Activated CD8-positive, alpha-beta memory T cell treated with anti-CD3 and anti-CD28 coated beads for 36 hours (primary cell): ENCODE results near the gene BCL2. TPM values are rescaled to one million over a fixed set of nuclear protein-coding genes. Genes with fewer than 3 reads are reported as not detected.
"Not testable (repeated sequence)": the region's sequence is repeated elsewhere in the genome, so short reads cannot be mapped to it uniquely, and the experiment has no call there.

Experiments
- CTCF ChIA-PET: fragments of 350-600 bp; sonication (Branson Sonifier 250); formaldehyde crosslinking; loops from one replicate; lab custom pipeline; 2021; ENCODE audit warnings: antibody characterized with exemption; lab: Charles Lee
- POLR2A ChIA-PET: fragments of 350-600 bp; sonication (Branson Sonifier 250); formaldehyde crosslinking; loops from one replicate; lab custom pipeline; 2021; ENCODE audit warnings: antibody characterized with exemption; lab: Charles Lee
- total RNA-seq, 2 experiments: library from RNA; stranded (reverse); gene quantifications; one replicate each; pipeline ENCODE4 v1.2.3, GENCODE V29; 2021

The BCL2 gene
- total RNA-seq, 2 experiments from 2014 or later: 74.9 to 75.7 TPM

DNA sequence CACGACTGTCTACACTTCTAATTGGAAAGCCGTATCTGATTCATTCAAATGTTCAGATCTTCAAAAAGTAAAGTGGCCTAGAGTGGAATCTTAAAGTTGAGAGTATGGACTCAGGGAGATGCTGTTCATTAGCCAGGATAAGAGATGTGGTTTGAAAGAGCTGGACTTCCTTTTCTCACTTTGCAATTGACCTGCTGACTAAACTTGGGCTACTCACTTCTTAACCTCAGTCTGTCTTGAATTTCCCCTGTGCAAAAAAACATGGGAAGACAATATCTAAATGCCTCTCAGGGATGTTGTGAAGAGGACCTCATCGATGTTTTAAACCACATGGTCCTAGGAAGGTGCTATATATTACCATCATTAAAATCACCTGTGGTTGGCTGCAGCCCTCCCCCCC is 64.1 kb downstream of the BCL2 start:
- CTCF ChIA-PET: no interaction called here
- POLR2A ChIA-PET: interaction anchor here (1.1 kb wide), 1 partner anchor 63 kb away, joined by 5 read pairs; no protein-coding TSS in a partner anchor

DNA sequence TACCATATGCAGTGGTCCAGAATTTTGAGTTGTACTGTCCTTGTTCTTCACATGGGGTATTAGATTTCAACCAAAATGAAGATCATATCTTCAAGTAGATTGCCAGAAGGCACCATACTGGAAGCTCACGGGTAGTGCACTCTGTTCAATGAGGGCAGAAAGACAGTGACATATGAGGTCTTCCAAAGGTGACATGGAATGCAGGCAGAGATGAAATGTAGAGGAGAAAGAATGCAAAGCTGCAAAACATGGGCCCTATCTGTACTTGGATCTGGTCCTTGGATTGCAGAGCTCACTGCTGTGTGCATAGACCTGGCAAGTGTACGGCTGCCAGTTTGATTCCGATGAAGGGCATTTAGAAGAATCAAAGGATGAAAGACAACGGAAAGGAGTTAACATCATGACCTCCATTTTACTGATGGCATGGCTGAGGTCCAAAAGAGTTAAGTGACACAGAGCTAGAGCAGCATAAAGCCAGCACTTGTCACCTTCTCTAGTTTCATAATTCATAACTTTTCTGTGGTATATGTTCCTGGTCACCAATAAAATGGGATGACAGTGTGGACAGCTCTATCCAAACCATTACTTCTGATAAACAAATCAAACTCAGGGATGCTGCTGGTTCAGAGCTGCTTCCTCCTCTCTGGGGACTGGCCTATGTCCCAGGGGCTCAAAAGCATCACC is 64.7 kb downstream of the BCL2 start:
- ChIA-PET CTCF (no interaction called here), POLR2A (interaction anchor here (0.5 to 1.1 kb wide), 2 partner anchors 63 to 117 kb away, joined by 3 to 5 read pairs; no protein-coding TSS in a partner anchor)

DNA sequence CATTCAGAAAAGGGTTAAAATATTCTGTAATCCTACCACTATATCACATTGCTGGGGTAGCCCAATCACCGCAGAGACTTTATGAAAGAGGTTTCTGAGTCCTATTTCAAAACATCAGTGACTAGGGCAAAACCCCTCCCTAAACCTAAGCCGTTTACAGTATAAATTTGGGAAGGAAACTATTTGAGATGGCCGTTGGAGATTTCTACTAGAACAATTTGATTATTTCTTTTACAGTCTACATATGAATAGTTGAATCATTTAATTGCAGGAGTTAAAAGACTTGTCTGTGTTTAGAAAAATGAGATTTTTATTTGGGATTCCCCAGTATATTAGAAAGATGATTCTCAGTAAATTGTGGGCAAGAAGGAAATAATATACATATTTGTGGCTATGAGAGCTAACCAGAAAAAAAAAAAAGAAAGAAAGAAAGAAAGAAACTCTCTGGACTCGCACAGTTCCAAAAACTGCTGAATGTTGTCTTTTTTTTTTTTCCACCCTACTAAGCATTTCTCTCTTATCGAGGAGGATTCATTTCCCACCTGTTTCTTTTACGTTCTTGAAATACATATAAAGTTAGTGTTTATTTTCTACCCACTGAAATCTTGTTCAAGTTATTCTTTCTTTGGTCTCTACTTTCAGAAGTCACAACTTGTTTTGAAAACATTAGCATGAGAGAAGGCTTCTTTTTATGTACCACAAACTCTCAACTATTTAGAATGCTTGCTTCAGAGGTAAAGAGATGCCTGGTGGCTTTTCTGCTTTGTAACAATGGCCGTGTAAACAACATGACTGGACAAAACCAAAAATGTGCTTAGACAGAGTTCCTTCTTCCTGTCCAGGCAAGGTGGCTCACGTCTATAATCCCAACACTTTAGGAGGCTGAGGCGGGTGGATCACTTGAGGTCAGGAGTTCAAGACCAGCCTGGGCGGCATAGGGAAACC is 65.9 kb downstream of the BCL2 start:
- ChIA-PET POLR2A (interaction anchor here (0.5 to 1.1 kb wide), 2 partner anchors 64 to 115 kb away, joined by 3 to 5 read pairs; no protein-coding TSS in a partner anchor), CTCF (no interaction called here)

DNA sequence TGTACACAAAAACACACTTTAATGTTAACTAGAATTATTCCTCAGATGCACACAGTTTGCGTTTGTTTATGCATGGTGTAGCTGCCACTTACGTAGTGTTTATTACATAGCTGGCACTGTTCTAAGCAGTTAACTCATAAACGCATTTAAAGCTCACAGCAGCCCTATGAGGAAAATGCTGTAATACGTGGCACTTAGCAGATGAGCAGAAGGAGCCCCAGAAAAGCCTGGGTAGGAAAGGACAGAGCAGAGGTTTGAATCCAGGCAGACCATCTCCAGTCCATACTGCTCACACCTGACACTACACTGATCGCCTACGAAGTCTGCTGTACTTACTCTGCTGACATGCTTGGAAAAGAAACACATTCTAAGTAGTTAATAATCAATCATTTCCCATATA is 66.6 kb downstream of the BCL2 start:
- ChIA-PET CTCF (no interaction called here), POLR2A (no interaction called here)

DNA sequence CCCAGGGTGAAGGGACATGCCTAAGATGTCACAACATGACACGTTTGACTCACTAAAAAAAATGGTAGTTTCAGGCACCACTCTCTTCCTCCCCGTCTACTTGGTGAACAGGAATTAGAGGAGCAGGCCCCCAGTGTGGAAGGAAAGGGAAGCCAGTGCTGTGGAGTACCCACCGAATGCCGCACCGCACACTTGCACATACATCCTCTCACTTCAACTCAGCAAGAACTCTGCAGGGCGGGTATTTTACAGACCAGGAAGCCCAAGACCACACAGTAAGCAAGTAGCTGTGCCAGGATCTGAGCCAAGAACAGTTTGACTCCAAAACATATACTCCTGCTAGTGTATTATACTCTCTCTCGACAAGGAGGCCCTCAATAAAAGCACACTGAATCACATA is 69.8 kb downstream of the BCL2 start:
- CTCF ChIA-PET: no interaction called here
- POLR2A ChIA-PET: no interaction called here

DNA sequence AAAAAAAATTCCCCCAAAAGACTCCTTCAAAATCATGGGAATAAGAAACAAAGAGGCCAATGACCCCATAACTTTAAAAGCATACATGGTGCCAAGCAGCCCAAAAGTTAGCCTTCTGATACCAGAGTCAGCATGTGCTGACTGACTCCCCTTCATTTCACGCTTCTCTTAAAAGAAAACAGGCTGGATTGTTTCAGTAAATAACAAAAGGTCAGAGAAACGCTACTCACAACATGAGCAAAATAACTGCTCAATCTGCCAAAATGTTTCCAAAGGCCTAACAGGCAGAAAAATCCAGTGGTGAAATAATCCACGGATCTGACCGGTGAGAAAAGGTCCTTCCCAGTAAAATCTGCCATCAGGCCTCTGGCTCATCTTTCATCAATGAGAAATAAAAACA is 71.6 kb downstream of the BCL2 start:
- POLR2A ChIA-PET: no interaction called here
- CTCF ChIA-PET: no interaction called here

DNA sequence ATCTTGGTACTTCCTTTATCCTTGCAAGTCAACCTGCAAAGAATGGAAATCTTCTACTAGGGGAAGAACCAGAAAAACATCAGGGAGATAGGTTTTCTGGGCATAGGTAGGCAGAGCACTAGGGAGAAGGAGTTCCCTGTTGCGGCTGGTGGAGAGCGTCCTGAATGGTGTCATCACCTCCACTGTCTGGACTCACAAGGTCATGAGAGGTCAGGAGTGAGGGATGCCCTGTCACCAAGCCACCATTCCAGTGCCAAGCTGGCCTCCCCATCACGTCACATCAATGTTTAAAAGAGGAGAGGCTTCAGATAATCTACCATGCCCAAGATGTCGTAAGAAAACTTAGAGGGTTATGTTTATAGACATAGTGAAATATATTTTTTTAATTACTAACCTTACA is 72.1 kb downstream of the BCL2 start:
- ChIA-PET CTCF (no interaction called here), POLR2A (no interaction called here)

DNA sequence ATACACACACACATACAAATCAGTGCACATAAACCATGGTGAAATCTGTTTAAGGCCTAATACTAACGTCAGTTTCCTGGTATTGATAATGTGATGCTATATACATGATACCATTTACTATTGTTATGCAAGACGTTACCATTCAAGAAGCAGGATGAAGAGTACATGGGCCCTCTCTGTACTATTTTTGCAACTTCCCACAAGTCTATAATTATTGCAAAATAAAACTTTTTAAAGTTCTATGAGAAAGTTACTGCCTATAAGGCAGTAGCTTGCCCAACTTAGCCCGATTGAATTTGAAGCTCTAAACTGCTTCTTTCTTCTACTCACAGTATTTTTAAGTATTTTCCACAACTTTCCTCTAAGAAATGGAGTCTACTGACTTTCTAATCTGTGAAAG is 74.0 kb downstream of the BCL2 start:
- POLR2A ChIA-PET: no interaction called here
- CTCF ChIA-PET: no interaction called here

DNA sequence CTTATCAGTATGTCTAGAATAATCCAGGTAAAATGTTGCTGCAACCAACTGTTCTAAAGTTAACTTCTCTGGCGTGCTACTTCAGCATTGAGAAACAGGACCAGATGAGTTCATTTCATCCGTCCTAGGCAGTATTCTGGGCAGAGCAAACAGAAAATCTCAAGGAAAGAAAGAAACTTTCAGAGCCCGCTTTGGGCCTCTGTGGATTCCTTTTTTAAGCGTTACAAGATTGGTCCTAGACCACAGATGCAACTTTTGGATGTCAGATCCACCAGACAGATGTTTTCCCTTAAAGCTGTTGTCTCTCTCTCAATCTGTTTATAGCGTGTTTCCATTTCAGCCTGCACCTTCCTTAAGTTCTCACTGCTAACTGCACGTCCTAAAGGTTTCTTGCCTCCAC is 75.0 kb downstream of the BCL2 start:
- POLR2A ChIA-PET: no interaction called here
- CTCF ChIA-PET: no interaction called here

DNA sequence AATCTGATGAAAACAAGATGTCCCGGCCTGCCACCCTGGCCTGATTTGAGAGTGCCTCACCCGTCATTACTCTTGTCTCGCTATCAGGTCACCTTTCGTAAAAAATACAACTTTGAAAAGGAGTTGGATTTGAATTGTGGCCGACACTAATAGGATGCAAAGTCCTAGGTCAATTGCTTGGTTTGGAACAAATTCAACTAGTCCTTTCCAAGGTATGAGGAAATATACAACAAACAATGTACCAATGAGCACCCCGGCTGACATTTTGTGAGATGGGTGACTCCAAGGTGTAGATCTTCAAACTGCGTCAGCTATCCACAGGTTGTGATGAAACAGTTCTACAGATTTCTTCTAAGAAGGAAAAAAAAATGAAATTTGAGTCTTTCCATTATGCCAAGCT is 77.8 kb downstream of the BCL2 start:
- CTCF ChIA-PET: no interaction called here
- POLR2A ChIA-PET: no interaction called here

DNA sequence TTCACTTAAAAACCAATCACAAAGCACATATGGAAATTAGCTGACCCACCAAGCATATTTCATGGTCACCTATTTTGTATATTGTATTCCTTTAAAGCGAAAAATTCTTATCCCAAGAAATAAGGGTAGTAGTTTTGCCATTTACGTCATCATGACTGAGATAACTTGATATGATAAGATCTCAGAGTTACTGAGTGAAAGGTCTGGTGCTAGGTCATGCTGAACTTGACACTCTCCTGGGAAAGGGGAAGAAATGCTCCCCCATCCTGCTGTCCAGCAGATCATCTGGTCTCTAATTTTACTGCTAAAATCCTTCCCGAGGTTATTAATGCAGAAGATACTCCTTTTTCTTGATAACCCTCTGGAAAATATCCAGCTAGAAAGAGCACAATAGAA is 78.3 kb downstream of the BCL2 start:
- ChIA-PET CTCF (no interaction called here), POLR2A (no interaction called here)

DNA sequence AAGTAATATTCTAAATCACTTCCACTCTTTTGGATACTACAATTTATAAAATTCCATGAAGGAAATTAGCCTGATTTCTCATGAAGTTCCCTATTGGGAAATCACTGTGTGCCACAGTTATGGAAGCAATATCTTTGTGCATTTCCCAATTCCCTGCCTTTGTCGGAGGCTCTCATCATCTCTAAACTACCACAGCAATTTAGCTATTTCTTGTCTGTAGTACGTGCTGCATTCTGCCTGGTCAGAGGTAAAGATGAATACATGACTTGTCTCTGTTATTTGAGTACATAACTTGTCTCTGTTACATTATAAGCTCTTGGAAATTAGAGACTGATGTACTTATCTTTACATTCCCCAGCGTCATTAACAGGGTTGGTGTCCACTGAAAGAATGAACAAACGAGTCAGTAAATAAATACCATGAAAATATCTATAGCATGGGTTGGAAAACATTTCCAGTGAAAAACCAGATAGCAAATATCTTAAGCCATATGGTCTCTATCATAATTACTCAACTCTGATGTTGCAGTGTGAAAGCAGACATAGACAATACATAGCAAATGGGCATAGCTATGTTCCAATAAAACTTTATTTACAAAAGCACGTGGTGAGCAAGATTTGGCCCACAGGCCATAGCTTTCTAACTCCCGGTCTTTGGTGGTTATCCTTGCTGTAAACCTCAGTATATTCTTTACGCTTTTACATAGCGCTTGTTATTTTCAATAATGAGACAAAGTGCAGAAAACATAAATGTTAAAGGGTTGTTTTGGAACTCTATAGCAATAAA is 78.8 kb downstream of the BCL2 start:
- POLR2A ChIA-PET: no interaction called here
- CTCF ChIA-PET: no interaction called here

DNA sequence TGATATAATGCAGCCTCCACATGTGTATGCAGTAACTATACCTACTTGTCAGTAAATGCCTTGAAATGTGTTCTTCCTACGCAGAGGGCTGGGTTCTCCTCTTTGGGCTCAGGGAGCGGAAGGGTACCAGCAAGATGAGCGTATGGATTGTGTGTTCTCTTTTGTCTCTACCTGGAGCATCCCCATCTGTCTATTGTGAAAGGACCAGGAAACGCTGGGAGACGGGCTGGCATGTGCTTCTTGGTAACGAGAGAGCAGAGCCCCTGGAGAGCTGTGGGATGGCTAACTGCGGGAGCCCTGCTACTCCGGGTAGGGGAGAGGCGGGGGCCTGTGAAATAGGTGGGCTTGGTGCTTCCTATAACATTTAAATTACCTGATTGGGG is 80.9 kb downstream of the BCL2 start:
- ChIA-PET POLR2A (no interaction called here), CTCF (interaction anchor here (0.6 kb wide), 1 partner anchor 13 kb away, joined by 3 read pairs; no protein-coding TSS in a partner anchor)

DNA sequence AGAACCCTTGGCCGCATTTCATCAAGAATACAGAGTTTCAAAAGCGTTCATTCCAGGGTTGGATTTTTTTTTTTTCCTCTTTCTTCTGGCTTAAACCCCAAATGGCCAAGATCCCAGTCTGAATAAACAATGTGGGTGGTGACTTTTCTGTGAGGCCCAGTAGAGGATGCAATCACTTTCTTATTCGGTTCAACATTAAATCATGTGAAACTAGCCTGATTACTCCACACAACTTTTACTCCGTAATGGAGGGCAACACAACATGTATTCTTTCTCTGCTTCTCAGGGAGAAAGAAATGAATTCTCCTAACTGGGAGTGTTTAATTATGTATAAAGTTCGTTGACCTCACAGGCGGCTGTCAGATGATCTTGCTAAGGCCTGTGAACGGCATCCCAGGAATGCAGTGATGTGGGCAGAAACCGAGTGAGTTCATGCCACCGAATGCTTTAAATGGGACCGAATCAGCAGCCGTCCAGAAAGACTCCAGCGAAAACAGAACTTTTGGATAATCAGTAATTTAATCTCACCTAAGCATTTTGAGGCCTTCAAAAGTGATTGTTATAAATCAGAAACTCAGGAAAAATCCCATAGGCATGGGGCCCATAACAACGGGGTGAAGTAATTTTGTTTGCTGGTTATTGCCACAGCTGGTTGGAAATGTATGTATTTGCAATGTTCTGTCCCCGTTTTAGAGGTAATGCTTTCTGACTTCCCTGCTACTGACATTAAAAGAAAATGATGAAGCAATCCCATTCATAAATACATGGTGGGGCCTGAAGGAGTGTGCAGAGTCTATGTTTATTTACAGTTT is 81.5 kb downstream of the BCL2 start:
- ChIA-PET CTCF (no interaction called here), POLR2A (no interaction called here)

DNA sequence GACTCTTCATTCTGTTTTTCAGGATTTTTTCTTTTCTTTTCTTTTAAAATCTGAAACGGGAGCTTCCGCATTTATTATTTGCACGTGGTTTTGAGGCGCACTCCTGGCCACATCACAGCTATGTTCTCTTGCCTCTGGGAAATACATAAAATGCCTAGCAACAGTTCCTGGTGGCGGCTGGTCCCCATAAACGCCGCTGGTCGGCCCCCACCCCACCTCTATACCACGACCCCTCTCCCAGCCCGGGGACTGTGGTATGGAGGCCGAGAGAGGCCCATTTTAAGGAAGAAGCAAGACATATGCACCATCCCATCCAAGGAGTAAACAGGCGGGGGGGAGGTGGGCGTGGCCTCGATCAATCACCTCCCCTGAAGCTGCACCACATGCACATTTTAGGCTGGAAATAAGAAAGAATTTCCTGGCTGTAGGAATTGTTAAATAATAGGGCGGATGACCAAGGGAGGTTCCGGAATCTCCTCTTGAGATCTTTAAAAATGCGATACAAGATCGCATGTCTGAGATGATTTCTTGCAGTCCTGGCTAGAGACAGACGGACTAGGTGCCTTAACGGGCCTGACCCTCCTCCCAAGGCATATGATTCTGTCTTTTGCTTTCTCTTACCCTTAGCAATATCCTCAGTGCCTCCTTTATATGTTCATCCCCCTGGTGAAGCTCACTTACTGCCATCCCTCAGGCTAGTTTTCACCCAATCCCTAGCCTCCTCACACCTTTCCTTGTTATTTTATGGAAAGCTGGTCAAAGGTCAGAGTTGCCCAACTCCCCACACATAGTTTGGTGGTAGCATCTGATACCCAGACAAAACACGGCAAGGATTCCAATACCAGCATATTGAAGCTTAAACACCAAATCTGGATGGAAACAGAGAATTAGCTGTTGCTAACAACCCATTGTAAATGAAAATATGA is 82.4 kb downstream of the BCL2 start:
- POLR2A ChIA-PET: no interaction called here

DNA sequence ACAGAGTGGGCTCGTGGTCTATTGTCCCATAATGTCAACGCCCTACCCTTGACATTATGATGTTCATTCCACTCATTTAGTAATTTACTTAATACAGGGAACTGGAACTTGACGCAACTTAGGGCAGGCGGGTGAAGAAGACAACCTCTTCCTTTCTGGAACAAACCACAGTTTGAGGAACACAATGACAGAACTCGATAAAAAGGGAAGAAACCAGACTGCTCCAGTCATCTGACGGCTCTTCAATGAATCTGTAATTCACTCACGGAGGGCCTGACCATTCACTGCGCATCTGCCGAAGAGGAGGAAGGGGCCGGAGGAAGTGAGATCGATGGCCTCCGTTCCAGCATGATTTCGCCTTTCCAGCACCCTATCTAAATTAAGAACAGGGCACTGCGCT is 83.2 kb downstream of the BCL2 start:
- ChIA-PET CTCF (interaction anchor here (1.1 kb wide), 1 partner anchor 11 kb away, joined by 3 read pairs; no protein-coding TSS in a partner anchor), POLR2A (no interaction called here)

More for the DNA sequence above, 82.4 kb downstream of the BCL2 start:
- CTCF ChIA-PET: interaction anchor here (1.1 kb wide), 1 partner anchor 12 kb away, joined by 3 read pairs; no protein-coding TSS in a partner anchor

DNA sequence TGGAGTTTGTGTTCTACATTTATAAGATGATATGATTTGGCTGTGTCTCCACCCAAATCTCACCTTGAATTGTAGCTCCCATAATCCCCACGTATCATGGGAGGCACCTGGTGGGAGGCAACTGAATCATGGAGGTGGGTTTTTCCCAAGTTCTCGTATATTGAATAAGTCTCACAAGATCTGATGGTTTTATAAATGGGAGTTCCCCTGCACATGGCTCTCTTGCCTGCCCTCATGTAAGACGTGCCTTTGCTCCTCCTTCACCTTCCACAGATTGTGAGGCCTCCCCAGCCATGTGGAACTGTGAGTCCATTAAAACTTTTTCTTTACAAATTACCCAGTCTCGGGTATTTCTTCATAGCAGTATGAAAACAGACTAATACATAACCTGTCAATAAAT is 83.6 kb downstream of the BCL2 start:
- POLR2A ChIA-PET, CTCF ChIA-PET: not testable (repeated sequence)

DNA sequence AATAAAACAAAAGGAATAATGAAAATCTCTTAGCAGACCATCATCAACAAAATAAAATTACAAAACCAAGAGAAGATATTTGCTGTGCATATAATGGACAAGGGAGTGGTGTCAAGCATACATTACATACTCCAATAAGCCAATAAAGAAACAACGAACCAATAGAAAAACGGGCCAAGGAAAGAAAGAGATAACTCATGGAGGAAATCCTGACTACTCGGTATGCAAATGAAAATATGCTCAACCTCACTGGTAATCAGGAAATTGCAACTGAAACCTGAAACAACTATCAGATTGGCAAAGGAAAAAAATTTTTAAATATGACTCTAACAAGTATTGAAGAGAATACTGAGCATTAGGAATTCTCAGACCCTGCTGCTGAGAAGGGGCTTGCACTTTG is 84.7 kb downstream of the BCL2 start:
- ChIA-PET POLR2A (no interaction called here), CTCF (no interaction called here)
